ENCODE data around the gene S1PR5. TPM values are rescaled to one million over a fixed set of nuclear protein-coding genes. Genes with fewer than 3 reads are reported as not detected.

S1PR5 gene
- total and polyA plus RNA-seq, 2 of the 8 experiments (the other 6 are each of a cell fraction or from before 2014, with no cell fraction given): 2.4 to 8.6 TPM

- TF ChIP-seq CHD7 (IDR thresholded peaks at IDR 0.05; ENCODE audit: insufficient replicate concordance, low read length): no peak
- no peak for TF ChIP-seq CBX8 (IDR thresholded peaks at IDR 0.05; ENCODE audit: borderline replicate concordance, low read depth, low read length)
- TF ChIP-seq SAP30 (IDR thresholded peaks at IDR 0.05; ENCODE audit: insufficient read depth, insufficient replicate concordance, low read length): peak; percentile 66
Observed at GRCh38 chr19:10565028-10565566, 47.9 kb upstream of the S1PR5 start (continued).

Measured in H1 (cell line).